Osteocyte (in vitro differentiated cells): Measurements from ENCODE around the gene SLC9A5. TPM values are rescaled to one million over a fixed set of nuclear protein-coding genes. Genes with fewer than 3 reads are reported as not detected.

Source experiments
- DNase-seq: peaks from one replicate; pipeline ENCODE4 v3.0.0; 2021; ENCODE audit warnings: mixed read lengths; ENCODE audit not compliant: unreplicated experiment; ENCODE audit errors: extremely low spot score
- H3K27ac Mint-ChIP-seq: one replicate; pipeline ENCODE4 v1.8.0; 2021; ENCODE audit warnings: mild to moderate bottlenecking, mixed read lengths; ENCODE audit not compliant: unreplicated experiment
- H3K27me3 Mint-ChIP-seq: one replicate; pipeline ENCODE4 v1.8.0; 2021; ENCODE audit warnings: mixed read lengths; ENCODE audit not compliant: unreplicated experiment
- H3K36me3 Mint-ChIP-seq: one replicate; pipeline ENCODE4 v1.8.0; 2021; ENCODE audit warnings: mixed read lengths; ENCODE audit not compliant: unreplicated experiment
- H3K4me1 Mint-ChIP-seq: one replicate; pipeline ENCODE4 v1.8.0; 2021; ENCODE audit warnings: mixed read lengths; ENCODE audit not compliant: unreplicated experiment
- H3K4me3 Mint-ChIP-seq: one replicate; pipeline ENCODE4 v1.8.0; 2021; ENCODE audit warnings: mild to moderate bottlenecking, moderate library complexity, mixed read lengths; ENCODE audit not compliant: unreplicated experiment
- H3K9me3 Mint-ChIP-seq: one replicate; pipeline ENCODE4 v1.8.0; 2021; ENCODE audit warnings: mixed read lengths; ENCODE audit not compliant: unreplicated experiment
- total RNA-seq: library from RNA; stranded (reverse); gene quantifications from 2 replicates; pipeline ENCODE4 v1.2.1, GENCODE V29; 2021
- TF ChIP-seq, protein P1 (sequence below): fragments of 200-600 bp; sonication (generic); IDR thresholded peaks from 2 replicates; pipeline ENCODE4 v1.5.0; 2021; ENCODE audit warnings: antibody characterized with exemption, mild to moderate bottlenecking, moderate library complexity

The SLC9A5 gene
- total RNA-seq, 1 donor from 2014 or later, result 4.2 TPM

GRCh38 chr16:67216612-67217490, 31.9 kb upstream of the SLC9A5 start:
- Mint-ChIP-seq H3K27me3 (no peaks in the 10 kb centered on the region), H3K4me1 (no peaks in the 10 kb centered on the region), H3K36me3 (peaks cover 18% of the 10 kb centered on the region), H3K27ac (no peak overlapping the region), H3K9me3 (no peaks in the 10 kb centered on the region), H3K4me3 (no peak overlapping the region)
- no peak for DNase-seq
- TF ChIP-seq, protein P1, sequence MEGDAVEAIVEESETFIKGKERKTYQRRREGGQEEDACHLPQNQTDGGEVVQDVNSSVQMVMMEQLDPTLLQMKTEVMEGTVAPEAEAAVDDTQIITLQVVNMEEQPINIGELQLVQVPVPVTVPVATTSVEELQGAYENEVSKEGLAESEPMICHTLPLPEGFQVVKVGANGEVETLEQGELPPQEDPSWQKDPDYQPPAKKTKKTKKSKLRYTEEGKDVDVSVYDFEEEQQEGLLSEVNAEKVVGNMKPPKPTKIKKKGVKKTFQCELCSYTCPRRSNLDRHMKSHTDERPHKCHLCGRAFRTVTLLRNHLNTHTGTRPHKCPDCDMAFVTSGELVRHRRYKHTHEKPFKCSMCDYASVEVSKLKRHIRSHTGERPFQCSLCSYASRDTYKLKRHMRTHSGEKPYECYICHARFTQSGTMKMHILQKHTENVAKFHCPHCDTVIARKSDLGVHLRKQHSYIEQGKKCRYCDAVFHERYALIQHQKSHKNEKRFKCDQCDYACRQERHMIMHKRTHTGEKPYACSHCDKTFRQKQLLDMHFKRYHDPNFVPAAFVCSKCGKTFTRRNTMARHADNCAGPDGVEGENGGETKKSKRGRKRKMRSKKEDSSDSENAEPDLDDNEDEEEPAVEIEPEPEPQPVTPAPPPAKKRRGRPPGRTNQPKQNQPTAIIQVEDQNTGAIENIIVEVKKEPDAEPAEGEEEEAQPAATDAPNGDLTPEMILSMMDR, result no peak

- H3K9me3 Mint-ChIP-seq, result no peaks in the 10 kb centered on the region
- TF ChIP-seq, protein P1, result no peak
- H3K27ac Mint-ChIP-seq, result no peak overlapping the region
- H3K4me1 Mint-ChIP-seq, result peaks cover 31% of the 10 kb centered on the region
- no peak overlapping the region for H3K4me3 Mint-ChIP-seq
- no peak for DNase-seq
- H3K36me3 Mint-ChIP-seq, result peaks cover 10% of the 10 kb centered on the region
- no peaks in the 10 kb centered on the region for H3K27me3 Mint-ChIP-seq
These were observed 24.8 kb upstream of the SLC9A5 start for GRCh38 chr16:67223992-67224391.

DNA sequence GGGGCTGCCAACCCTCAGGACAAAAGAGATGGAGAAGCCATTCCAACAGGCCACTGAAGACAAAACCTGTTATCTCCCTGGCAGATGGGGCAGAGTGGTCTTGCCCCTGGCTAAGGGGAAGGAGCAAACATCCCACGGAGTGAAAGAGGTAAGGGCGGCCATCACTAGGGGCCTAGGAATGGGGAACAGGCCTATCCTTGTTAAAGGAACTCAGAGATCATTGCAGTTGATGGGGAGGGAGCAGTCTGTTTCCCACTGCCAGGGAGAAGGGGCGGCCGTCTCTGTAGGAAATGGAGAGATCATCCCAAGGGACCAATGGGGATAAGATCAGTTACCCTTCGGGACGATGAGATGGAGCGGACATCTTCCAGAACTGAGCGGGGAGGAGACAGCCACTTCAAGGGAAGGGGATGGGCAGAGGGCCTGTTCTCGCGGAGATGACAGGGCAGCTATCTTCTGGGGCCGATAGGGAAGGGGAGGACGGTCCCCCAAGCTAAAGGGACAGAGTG, 22.4 kb upstream of the SLC9A5 start:
- peak overlapping the region; percentile 99 for H3K27ac Mint-ChIP-seq
- DNase-seq, result no peak
- H3K36me3 Mint-ChIP-seq, result peaks cover 20% of the 10 kb centered on the region
- H3K4me1 Mint-ChIP-seq, result peaks cover 31% of the 10 kb centered on the region
- no peaks in the 10 kb centered on the region for H3K9me3 Mint-ChIP-seq
- H3K27me3 Mint-ChIP-seq, result no peaks in the 10 kb centered on the region
- TF ChIP-seq, protein P1, result no peak
- H3K4me3 Mint-ChIP-seq, result peak overlapping the region; percentile 100

DNA sequence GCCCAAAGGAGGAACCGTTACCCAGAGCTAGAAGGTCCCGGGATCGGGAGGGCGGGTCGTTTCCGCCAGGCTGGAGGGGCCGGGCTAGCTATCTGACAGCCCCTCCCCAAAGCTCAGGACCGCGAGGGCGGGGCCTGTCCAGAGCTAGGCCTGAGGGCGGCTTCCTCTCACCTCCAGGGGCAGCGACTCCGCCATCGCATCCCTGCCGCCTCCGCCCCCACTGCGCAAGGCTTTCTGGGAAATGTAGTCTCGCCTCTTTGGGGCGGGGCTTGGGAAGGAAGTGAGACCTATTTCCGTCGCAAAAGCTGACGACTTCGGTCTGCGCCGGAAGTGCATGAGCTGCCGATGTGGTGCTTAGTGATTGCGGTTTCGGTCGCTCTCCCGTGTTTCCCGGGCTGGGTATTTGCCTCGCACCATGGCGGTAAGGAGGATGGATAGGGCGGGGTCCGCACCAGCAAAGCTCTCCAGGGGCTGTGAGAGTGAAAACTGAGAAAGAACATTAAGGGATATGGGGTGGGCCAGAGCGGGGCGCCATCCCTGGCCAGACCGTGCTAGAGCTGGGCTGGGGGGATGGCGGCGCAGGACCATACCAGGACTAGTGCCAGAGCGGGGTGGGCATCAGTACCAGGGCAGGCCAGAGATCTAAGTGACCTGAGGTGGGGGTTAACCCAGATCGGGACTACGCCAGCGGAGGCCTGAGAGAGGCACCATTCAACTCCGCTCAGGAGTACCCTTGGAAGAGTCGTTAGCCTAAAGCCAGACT, 21.8 kb upstream of the SLC9A5 start, which contains the start of gene TMEM208:
TMEM208 (plus strand) TSS at position 327 of the 763 bp plus-strand sequence; CDS start at position 416, 89 bp downstream.
- H3K27me3 Mint-ChIP-seq, result no peaks in the 10 kb centered on the region
- peaks cover 20% of the 10 kb centered on the region for H3K36me3 Mint-ChIP-seq
- no peaks in the 10 kb centered on the region for H3K9me3 Mint-ChIP-seq
- TF ChIP-seq, protein P1, result no peak
- peak; percentile 99 for DNase-seq
- peak within 1 kb of the TSS; percentile 100 for H3K4me3 Mint-ChIP-seq
- peak within 1 kb of the TSS; percentile 99 for H3K27ac Mint-ChIP-seq
- peaks cover 31% of the 10 kb centered on the region for H3K4me1 Mint-ChIP-seq

GRCh38 chr16:67227567-67227921, 21.2 kb upstream of the SLC9A5 start:
- Mint-ChIP-seq H3K4me3 (peak overlapping the region; percentile 100), H3K4me1 (peaks cover 31% of the 10 kb centered on the region), H3K27ac (peak overlapping the region; percentile 99), H3K36me3 (peaks cover 20% of the 10 kb centered on the region), H3K9me3 (no peaks in the 10 kb centered on the region), H3K27me3 (no peaks in the 10 kb centered on the region)
- TF ChIP-seq, protein P1, result no peak
- no peak for DNase-seq
